Mesenchymal stem cell (in vitro differentiated cells and primary cell): ENCODE data around the gene LOC128125822.

ENCODE experiments used
- DNase-seq: peaks from one replicate; pipeline ENCODE4 v3.0.0-alpha.2; 2013
- H2AFZ ChIP-seq: one replicate; pipeline ENCODE4 v1.6.1; 2013; ENCODE audit warnings: low read depth, mild to moderate bottlenecking, control low read depth, inconsistent platforms, low read length, moderate library complexity
- H2AK5ac ChIP-seq: 2 replicates; pipeline ENCODE4 v1.6.1; 2013; ENCODE audit warnings: low read length, moderate library complexity, mild to moderate bottlenecking, inconsistent platforms; ENCODE audit not compliant: severe bottlenecking
- H2BK120ac ChIP-seq: one replicate; pipeline ENCODE4 v1.6.1; 2013; ENCODE audit warnings: low read depth, mild to moderate bottlenecking, inconsistent platforms, low read length, moderate library complexity
- H2BK12ac ChIP-seq, 2 experiments: one replicate each; pipeline ENCODE4 v1.6.1; 2013; ENCODE audit warnings: inconsistent platforms in 2 of 2, low read length in 2 of 2, mild to moderate bottlenecking in 2 of 2, moderate library complexity in 2 of 2, control low read depth in 1 of 2
- H2BK15ac ChIP-seq: one replicate; pipeline ENCODE4 v1.6.1; 2013; ENCODE audit warnings: mild to moderate bottlenecking, low read depth, inconsistent platforms; ENCODE audit not compliant: poor library complexity, severe bottlenecking
- H2BK5ac ChIP-seq: 2 replicates; pipeline ENCODE4 v1.6.1; 2013; ENCODE audit warnings: low read depth, mild to moderate bottlenecking, low read length, control low read depth, inconsistent platforms; ENCODE audit not compliant: poor library complexity, severe bottlenecking
- H3K14ac ChIP-seq, 2 experiments: one replicate each; pipeline ENCODE4 v1.6.1; 2013; ENCODE audit warnings: inconsistent platforms in 2 of 2, low read length in 2 of 2, control low read depth in 1 of 2, mild to moderate bottlenecking in 1 of 2, moderate library complexity in 1 of 2
- H3K18ac ChIP-seq, 2 experiments: one replicate each; pipeline ENCODE4 v1.6.1; 2013; ENCODE audit warnings: inconsistent platforms in 2 of 2, low read length in 2 of 2, control low read depth in 1 of 2, low read depth in 1 of 2, mild to moderate bottlenecking in 1 of 2
- H3K23ac ChIP-seq, 2 experiments: one replicate each; pipeline ENCODE4 v1.6.1; 2013; ENCODE audit warnings: inconsistent platforms in 2 of 2, low read length in 2 of 2, mild to moderate bottlenecking in 2 of 2, moderate library complexity in 2 of 2, control low read depth in 1 of 2
- H3K27ac ChIP-seq: 2 replicates; pipeline ENCODE4 v1.5.1; 2013; ENCODE audit warnings: mild to moderate bottlenecking, moderate library complexity, low read length, control low read depth, inconsistent platforms; ENCODE audit not compliant: poor library complexity, severe bottlenecking
- H3K27me3 ChIP-seq, 2 experiments: 2 replicates each; pipeline versions ENCODE4 v1.6.1 to v1.7.0; 2013; ENCODE audit warnings: low read length in 2 of 2, mild to moderate bottlenecking in 2 of 2, moderate library complexity in 2 of 2, control low read depth in 1 of 2, inconsistent platforms in 1 of 2; ENCODE audit not compliant: control insufficient read depth in 1 of 2, insufficient read depth in 1 of 2
- H3K36me3 ChIP-seq, 2 experiments: 2 replicates each; pipeline versions ENCODE4 v1.6.1 to v1.7.0; 2013; ENCODE audit warnings: low read length in 2 of 2, control low read depth in 1 of 2, inconsistent platforms in 1 of 2, low read depth in 1 of 2, mild to moderate bottlenecking in 1 of 2; ENCODE audit not compliant: insufficient read depth in 2 of 2, control insufficient read depth in 1 of 2
- H3K4ac ChIP-seq, 2 experiments: one replicate each; pipeline ENCODE4 v1.6.1; 2013; ENCODE audit warnings: inconsistent platforms in 2 of 2, low read length in 2 of 2, mild to moderate bottlenecking in 2 of 2, moderate library complexity in 2 of 2, control low read depth in 1 of 2, low read depth in 1 of 2
- H3K4me1 ChIP-seq: 2 replicates; pipeline ENCODE4 v1.6.1; 2013; ENCODE audit warnings: low read depth, low read length, control low read depth; ENCODE audit not compliant: control insufficient read depth, insufficient read depth
- H3K4me2 ChIP-seq: 2 replicates; pipeline ENCODE4 v1.6.1; 2013; ENCODE audit warnings: low read length, mild to moderate bottlenecking, inconsistent platforms; ENCODE audit not compliant: poor library complexity, severe bottlenecking
- H3K4me3 ChIP-seq, 2 experiments: 2 replicates each; pipeline versions ENCODE4 v1.5.1 to v1.7.0; 2013; ENCODE audit warnings: low read length in 2 of 2, mild to moderate bottlenecking in 2 of 2, control low read depth in 1 of 2, low read depth in 1 of 2; ENCODE audit not compliant: insufficient read depth in 1 of 2
- H3K79me1 ChIP-seq: replicated peaks from 2 replicates; pipeline ENCODE4 v1.6.1; 2013; ENCODE audit warnings: mild to moderate bottlenecking, control low read depth, low read length, inconsistent platforms; ENCODE audit not compliant: poor library complexity, severe bottlenecking
- H3K9ac ChIP-seq: 2 replicates; pipeline ENCODE4 v1.7.0; 2013; ENCODE audit warnings: mild to moderate bottlenecking, low read length, moderate library complexity
- H3K9me3 ChIP-seq: 2 replicates; pipeline ENCODE4 v1.7.0; 2013; ENCODE audit warnings: mild to moderate bottlenecking, low read length; ENCODE audit not compliant: control insufficient read depth
- H4K8ac ChIP-seq: one replicate; pipeline ENCODE4 v1.6.1; 2013; ENCODE audit warnings: inconsistent platforms, mild to moderate bottlenecking, low read length, moderate library complexity
- H4K91ac ChIP-seq: one replicate; pipeline ENCODE4 v1.6.1; 2013; ENCODE audit warnings: mild to moderate bottlenecking, low read length, inconsistent platforms
- WGBS: methylation state at CpG from one replicate; pipeline ENCODE4 v1.1.7; 2013; ENCODE audit warnings: mixed read lengths; 5-methylcytosine and 5-hydroxymethylcytosine counted together

LOC128125822 gene

GRCh38 chr6:63576985-63577712 is 4.9 kb downstream of the LOC128125822 start:
- DNase-seq: no peak
- Histone ChIP-seq H3K23ac (no peak overlapping the region), H2BK15ac (no peak overlapping the region), H2AFZ (no peak overlapping the region), H2BK12ac (no peak overlapping the region), H2BK5ac (no peak overlapping the region), H3K9ac (peak overlapping the region; percentile 66), H4K8ac (no peak overlapping the region), H3K14ac (no peak overlapping the region), H3K4me1 (peaks cover 2% of the 10 kb centered on the region), H3K18ac (no peak overlapping the region), H3K4ac (no peak overlapping the region), H4K91ac (no peak overlapping the region), H3K27me3 (no peaks in the 10 kb centered on the region), H3K27ac (no peak overlapping the region), H3K9me3 (no peaks in the 10 kb centered on the region), H3K36me3 (peaks cover 2 to 60% of the 10 kb centered on the region in 2 experiments), H2AK5ac (no peak overlapping the region), H3K79me1 (peaks cover 4% of the 10 kb centered on the region), H3K4me3 (no peak overlapping the region), H2BK120ac (no peak overlapping the region), H3K4me2 (no peak overlapping the region)
- WGBS: 100% methylated on average over 4 of the region's 5 CpGs

GRCh38 chr6:63578757-63579156 is 6.5 kb downstream of the LOC128125822 start:
- Histone ChIP-seq H2BK12ac (no peak overlapping the region), H4K91ac (no peak overlapping the region), H2BK15ac (no peak overlapping the region), H4K8ac (no peak overlapping the region), H3K79me1 (peaks cover 4% of the 10 kb centered on the region), H3K4ac (no peak overlapping the region), H3K9me3 (no peaks in the 10 kb centered on the region), H2AFZ (no peak overlapping the region), H3K9ac (peak overlapping the region; percentile 55), H2BK5ac (no peak overlapping the region), H3K4me1 (peaks cover 2% of the 10 kb centered on the region), H3K18ac (no peak overlapping the region), H3K27me3 (no peaks in the 10 kb centered on the region), H3K4me3 (no peak overlapping the region), H3K27ac (no peak overlapping the region), H3K23ac (no peak overlapping the region), H2AK5ac (no peak overlapping the region), H3K4me2 (no peak overlapping the region), H2BK120ac (no peak overlapping the region), H3K14ac (no peak overlapping the region), H3K36me3 (peaks cover 2 to 76% of the 10 kb centered on the region in 2 experiments)
- no peak for DNase-seq
- 100% methylated on average over 1 of the region's 2 CpGs for WGBS

- Histone ChIP-seq H3K9ac (peak overlapping the region; percentile 0), H3K27ac (no peak overlapping the region), H3K36me3 (peaks cover 5 to 82% of the 10 kb centered on the region in 2 experiments), H4K8ac (no peak overlapping the region), H2BK15ac (no peak overlapping the region), H3K14ac (no peak overlapping the region), H2AFZ (no peak overlapping the region), H3K18ac (no peak overlapping the region), H4K91ac (no peak overlapping the region), H2BK120ac (no peak overlapping the region), H3K4ac (no peak overlapping the region), H3K9me3 (no peaks in the 10 kb centered on the region), H3K4me3 (no peak overlapping the region), H2AK5ac (no peak overlapping the region), H2BK12ac (no peak overlapping the region), H3K23ac (no peak overlapping the region), H3K4me2 (no peak overlapping the region), H3K4me1 (peaks cover 2% of the 10 kb centered on the region), H3K79me1 (peaks cover 4% of the 10 kb centered on the region), H2BK5ac (no peak overlapping the region), H3K27me3 (no peaks in the 10 kb centered on the region)
- DNase-seq: no peak
- WGBS: 98% methylated on average over 6 of the region's 6 CpGs
Measured at GRCh38 chr6:63579937-63580703, 7.8 kb downstream of the LOC128125822 start.

GRCh38 chr6:63580704-63580961 is 8.4 kb downstream of the LOC128125822 start:
- Histone ChIP-seq H3K27ac (no peak overlapping the region), H3K27me3 (no peaks in the 10 kb centered on the region), H2BK15ac (no peak overlapping the region), H2AFZ (no peak overlapping the region), H3K4ac (no peak overlapping the region), H3K4me1 (peaks cover 2% of the 10 kb centered on the region), H3K4me2 (no peak overlapping the region), H3K9me3 (no peaks in the 10 kb centered on the region), H3K79me1 (peaks cover 4% of the 10 kb centered on the region), H3K18ac (no peak overlapping the region), H4K91ac (no peak overlapping the region), H2BK120ac (no peak overlapping the region), H3K14ac (no peak overlapping the region), H3K36me3 (peaks cover 5 to 82% of the 10 kb centered on the region in 2 experiments), H2BK12ac (no peak overlapping the region), H3K9ac (peak overlapping the region; percentile 0), H2BK5ac (no peak overlapping the region), H3K23ac (no peak overlapping the region), H2AK5ac (no peak overlapping the region), H3K4me3 (no peak overlapping the region), H4K8ac (no peak overlapping the region)
- no peak for DNase-seq
- WGBS: 96% methylated on average over 2 of the region's 3 CpGs
